Measurements from ENCODE around the gene SPECC1.
A peak's percentile ranks its signal among the peaks of the same experiment; 100 is the strongest.
"Not testable (repeated sequence)": the region's sequence is repeated elsewhere in the genome, so short reads cannot be mapped to it uniquely, and the experiment has no call there.

SPECC1 gene

GRCh38 chr17:20174588-20175265, 165.6 kb downstream of the SPECC1 start:
- peak; percentile 84 for DNase-seq (ENCODE audit: low read depth)

DNA sequence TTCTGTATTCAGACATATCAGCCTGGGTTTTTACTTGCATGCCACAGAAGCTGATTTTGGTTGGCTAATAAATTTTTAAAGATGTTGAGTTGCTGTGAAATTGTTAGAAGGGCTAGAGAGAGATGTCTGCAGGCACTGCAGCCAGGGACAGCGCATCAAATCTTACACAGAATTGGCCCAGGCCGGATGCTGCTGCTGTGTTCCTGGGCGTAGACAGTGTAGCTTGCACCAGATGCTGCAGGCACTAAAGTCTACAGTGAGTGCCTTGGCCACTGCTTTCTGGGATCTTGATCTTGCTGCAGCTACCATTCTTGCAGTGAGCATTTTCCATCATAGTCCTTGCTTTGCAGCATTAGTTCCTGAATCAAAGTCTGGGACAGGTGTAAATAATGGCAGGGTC, 169.9 kb downstream of the SPECC1 start:
- DNase-seq (ENCODE audit: low read depth) = no peak

DNA sequence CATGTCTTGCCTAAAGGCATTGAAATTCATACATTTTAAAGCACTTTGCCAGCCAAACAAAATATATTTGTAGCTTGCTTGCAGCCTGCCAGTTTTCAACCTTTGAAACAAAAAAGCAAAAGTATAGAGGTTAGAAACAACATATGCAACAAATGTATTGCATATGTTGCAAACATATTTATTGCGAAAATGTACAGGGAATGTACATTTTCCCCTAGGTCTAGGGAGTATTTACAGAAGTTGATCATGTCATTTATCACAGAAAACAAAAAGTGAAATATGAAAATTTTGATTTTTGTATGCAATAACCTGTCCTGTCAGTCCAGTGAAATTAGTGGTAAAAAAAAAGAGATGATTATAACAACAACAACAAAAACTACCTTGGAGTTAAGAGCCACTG, 171.5 kb downstream of the SPECC1 start:
- DNase-seq (ENCODE audit: low read depth) = no peak

DNA sequence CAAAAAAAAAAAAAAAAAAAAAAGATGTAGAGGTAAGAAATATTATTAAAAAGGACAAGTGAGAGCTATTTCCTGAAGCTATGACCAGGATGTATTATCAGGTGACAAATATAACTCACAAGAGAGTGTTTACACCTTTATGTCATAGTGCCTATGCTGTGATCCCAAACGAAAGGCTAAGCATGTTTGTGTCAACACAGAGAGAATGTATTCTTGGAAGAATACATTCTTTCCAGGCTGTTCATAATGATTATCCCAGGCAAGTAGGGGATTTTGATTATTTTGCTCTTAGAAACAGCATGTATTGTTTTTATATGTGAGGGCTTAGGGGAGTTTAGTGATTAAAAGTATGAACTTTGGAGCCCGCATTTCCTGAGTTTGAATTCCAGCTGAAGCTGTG, 175.0 kb downstream of the SPECC1 start:
- no peak for DNase-seq (ENCODE audit: low read depth)

DNA sequence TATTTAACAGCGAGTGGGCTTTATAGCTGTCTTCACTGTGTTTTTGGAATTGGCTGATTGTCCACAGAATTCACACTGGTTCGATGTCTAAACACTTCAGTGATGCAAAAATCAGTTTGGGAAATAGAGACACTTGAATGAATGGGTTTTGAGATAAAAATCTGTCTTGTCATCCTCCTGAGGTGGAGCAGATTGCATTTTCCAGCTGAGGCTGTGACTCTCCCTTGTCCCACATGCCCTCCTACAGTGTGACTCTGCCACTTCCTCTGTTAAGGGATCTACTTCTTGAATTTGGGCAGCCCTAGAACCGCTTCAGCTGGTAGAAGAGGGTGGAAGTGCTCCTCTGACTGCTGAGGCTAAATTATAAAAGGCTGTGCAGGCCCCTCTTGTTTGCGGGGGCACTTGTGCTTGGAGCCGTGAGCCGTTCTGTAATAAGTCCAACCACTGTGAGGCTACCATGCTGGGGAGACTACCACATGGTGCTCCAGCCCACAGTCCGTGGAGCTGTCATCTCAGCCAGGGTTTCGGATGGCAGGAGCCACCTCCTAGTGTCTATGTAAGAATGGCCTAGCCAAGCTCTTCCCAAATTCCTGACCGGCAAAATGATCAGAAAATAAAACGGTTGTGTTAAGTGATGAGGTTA, 175.9 kb downstream of the SPECC1 start:
- no peak for DNase-seq (ENCODE audit: low read depth)

DNA sequence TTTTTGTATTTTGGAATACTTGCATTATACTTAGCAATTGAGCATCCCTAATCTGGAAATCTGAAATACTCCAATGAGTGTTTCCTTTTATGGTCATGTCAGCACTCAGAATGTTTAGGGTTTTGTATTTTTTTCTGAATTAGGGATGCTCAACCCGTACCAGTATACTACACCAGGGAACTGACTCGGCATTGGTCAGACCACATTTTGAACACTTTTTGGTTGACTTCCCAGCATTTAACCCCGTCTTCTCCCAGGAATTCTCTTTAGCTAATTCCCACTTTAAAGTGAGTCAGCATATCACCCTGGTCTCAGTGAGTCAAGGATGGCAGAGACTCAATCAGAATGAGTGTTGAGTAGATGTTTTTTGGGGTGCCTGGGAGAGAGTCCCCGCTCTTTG, 177.9 kb downstream of the SPECC1 start:
- DNase-seq (ENCODE audit: low read depth) = no peak

- no peak for DNase-seq (ENCODE audit: low read depth)
These were observed 180.1 kb downstream of the SPECC1 start for GRCh38 chr17:20189302-20189701.

GRCh38 chr17:20189979-20190378, 180.8 kb downstream of the SPECC1 start:
- DNase-seq (ENCODE audit: low read depth) = no peak

DNA sequence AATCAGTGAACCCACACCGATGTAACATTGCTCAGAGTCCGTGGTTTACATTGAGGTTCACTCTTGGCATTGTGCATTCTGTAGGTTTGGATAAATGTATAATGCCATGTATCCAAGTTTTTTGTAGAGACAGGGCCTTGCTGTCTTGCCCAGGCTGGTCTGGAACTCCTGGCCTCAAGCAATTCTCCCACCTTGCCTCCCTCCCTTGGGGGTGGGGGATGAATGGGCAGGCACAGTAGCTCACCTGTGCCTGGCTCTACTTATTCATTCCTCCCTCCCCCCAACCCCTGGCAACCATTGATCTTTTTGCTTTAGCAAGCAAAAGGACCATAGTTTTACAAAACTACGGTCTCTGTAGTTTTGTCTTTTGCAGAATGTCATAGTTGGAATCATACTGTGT, 181.4 kb downstream of the SPECC1 start:
- no peak for DNase-seq (ENCODE audit: low read depth)

DNA sequence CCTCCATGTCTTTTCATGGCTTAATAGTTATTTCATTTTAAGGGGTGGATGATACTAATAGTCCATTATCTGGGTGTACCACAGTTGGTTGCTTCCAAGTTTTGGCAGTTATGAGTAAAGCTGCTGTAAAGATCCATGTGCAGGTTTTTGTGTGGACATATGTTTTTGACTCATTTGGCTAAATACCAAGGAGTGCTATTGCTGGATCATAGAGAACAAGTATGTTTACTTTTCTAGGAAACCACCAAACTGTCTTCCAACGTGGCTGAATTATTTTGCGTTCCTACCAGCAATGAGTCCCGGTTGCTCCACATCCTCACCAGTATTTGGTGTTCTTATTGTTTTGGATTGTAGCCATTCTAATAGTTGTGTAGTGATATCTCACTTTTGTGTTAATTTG, 181.9 kb downstream of the SPECC1 start:
- peak; percentile 54 for DNase-seq (ENCODE audit: low read depth)

DNA sequence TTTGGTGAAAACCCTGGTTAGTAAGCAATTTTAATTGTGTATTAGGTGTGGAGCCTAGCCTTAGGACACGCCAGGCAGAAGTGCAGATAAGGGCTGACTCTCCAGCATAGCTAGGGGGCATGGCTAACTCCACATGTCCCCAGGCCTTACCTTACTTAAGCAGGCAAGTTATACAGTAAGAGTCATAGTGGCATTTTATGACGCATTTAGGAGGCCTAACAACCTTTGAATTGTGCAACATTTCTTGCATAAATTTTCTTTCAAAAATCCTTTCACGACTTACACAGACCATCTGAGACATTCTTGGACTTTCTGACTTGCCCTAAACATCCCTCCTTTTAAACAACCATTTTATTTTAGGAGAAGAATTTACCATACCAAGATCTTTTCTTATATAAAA, 187.1 kb downstream of the SPECC1 start:
- DNase-seq (ENCODE audit: low read depth) = not testable (repeated sequence)

DNA sequence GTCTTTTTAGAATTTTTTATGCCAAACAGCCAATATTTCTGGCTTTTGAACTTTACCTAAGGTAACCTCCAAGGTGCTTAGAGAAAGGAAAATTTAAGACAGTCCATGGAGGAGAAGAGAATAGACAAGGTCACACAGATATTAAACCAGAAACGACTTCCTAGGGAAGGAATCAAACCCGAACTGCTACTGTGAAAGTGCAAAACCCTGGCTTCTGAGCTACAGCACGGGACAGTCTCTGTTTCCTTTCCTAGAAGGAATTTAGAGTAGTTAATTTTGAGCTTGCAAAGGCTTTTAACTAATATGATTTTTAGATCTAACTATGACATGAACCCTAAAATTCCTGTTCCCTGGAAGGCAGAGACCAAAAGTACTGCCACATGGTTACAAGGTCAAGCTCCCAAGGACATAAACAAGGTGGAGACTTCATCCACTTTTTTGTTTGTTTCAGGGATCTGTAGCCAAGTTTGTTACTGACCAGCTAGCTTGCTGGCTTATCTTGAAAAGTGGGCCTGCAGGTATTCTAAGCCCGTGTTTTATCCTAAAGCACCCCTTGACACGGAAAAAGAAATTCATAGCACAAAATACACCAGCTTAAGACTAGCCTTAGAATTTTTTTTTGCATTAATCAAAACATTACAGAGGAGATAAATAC, 188.2 kb downstream of the SPECC1 start:
- no peak for DNase-seq (ENCODE audit: low read depth)

DNA sequence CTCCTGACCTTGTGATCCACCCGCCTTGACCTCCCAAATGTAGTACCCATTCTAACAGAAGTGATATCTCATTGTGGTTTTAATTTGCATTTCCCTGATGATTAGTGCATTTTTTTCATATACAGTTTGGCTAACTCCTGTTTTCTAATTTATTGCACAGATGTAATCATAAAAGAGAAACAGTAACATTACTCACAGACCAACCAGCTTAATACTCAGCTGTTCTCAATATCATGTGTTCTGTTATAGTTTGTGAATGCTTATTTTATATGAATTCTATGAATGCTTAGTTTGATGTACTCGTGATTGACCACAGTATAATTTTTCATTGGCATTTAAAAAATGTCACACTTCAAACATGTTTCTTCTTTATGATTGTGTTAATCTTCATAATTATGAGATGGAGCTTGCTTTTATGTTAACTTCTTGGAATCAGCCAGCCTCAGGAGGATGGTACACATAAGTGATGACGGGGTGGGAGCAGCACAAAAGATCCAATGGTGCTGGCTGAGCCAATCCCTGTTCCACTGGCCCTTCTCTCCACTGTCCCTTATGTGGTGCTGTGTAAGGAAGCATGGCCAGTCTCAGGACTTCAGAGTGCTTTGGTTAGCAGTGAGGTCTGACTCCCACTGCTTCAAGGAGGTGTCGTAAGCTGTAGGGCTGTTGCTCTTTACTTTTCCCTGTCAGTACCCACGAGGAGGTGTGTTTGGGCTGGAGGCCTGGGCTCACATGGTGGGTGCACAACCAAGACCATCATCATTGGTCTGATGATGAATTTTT, 191.0 kb downstream of the SPECC1 start:
- no peak for DNase-seq (ENCODE audit: low read depth)

DNA sequence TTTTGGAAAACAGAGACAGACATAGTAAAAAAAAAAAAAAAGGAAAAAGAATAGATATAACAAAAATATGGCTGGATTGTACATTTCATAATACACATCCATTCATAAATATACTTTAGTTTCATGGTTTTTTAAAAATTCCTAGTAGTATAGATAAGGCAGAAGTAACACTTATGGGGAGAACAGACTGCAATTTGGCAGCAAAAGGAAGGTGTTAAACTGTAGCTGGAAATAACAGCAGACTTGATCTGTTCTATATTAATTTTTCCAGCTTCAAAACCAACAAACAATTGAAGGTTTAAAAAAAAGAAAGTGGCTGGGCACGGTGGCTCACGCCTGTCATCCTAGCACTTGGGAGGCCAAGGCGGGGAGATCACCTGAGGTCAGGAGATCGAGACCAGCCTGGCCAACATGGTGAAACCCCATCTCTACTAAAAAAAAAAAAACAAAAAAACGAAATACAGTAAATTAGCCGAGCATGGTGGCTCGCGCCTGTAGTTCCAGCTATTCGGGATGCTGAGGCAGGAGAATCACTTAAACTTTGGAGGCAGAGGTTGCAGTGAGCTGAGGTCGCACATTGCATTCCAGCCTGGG, 191.8 kb downstream of the SPECC1 start:
- DNase-seq (ENCODE audit: low read depth) = no peak

- no peak for DNase-seq (ENCODE audit: low read depth)
These were observed 193.0 kb downstream of the SPECC1 start for GRCh38 chr17:20202141-20202621.

GRCh38 chr17:20203018-20203417, 193.9 kb downstream of the SPECC1 start:
- DNase-seq (ENCODE audit: low read depth) = no peak

DNA sequence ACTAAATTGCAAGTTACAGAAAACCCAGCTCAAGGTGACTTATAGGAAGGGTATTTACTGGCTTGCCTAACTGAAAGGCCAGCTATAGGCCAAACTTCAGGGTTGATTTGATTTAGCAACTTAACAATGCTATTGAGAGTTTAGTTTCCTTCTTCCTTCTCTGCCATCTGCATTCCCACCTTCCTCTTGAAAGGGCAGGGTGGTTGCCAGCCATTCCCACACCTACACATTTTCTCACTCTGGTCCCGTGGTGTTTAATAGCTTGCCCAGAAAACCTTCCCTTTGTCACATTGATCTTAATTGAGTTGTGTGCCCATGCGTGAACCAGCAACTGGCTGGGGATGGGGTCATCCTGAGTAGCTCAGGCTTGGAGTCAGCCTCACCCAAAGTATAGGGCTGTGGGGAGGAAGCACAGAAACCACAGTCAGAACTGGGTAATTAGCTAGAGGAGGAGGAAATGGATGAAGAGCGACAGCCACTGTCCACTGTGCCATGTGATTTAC, 194.7 kb downstream of the SPECC1 start:
- no peak for DNase-seq (ENCODE audit: low read depth)

DNA sequence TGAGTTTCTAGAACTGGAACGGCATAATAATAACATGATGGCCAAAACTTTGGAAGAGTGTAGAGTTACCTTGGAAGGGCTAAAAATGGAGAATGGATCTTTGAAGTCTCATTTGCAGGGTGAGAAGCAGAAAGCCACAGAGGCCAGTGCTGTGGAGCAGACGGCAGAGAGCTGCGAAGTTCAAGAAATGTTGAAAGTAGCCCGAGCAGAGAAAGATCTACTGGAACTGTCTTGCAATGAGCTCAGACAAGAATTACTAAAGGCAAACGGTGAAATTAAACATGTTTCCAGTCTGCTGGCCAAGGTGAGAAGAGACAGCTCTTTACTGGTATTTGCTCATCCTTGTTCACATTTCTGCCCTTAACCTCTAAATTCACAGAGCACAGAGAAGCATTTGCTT, 196.4 kb downstream of the SPECC1 start:
- DNase-seq (ENCODE audit: low read depth) = no peak

- no peak for DNase-seq (ENCODE audit: low read depth)
These were observed 196.9 kb downstream of the SPECC1 start for GRCh38 chr17:20206068-20206467.

- peak; percentile 68 for DNase-seq (ENCODE audit: low read depth)
These were observed 197.4 kb downstream of the SPECC1 start for GRCh38 chr17:20206591-20206990.

GRCh38 chr17:20207262-20207985, 198.3 kb downstream of the SPECC1 start:
- no peak for DNase-seq (ENCODE audit: low read depth)
